H9 (cell line): Measurements from ENCODE around the gene FBXO2. TPM values are rescaled to one million over a fixed set of nuclear protein-coding genes. Genes with fewer than 3 reads are reported as not detected.

Experiments
- DNase-seq: peaks from one replicate; pipeline ENCODE4 v3.0.0-alpha.2; 2017
- H2AFZ ChIP-seq: one replicate; pipeline ENCODE4 v1.6.1; 2013; ENCODE audit warnings: mild to moderate bottlenecking, low read length, control low read depth, moderate library complexity
- H2AK5ac ChIP-seq: 2 replicates; pipeline ENCODE4 v1.6.1; 2013; ENCODE audit warnings: low read length, control low read depth, mixed read lengths; ENCODE audit not compliant: insufficient read length
- H2BK120ac ChIP-seq: one replicate; pipeline ENCODE4 v1.6.1; 2013; ENCODE audit warnings: low read depth, mild to moderate bottlenecking, low read length, control low read depth, inconsistent platforms; ENCODE audit not compliant: poor library complexity, severe bottlenecking
- H2BK12ac ChIP-seq: 2 replicates; pipeline ENCODE4 v1.6.1; 2013; ENCODE audit warnings: low read length, control low read depth, mixed read lengths, low read depth; ENCODE audit not compliant: insufficient read length
- H2BK15ac ChIP-seq: 2 replicates; pipeline ENCODE4 v1.6.1; 2013; ENCODE audit warnings: low read depth, low read length, control low read depth
- H2BK20ac ChIP-seq: one replicate; pipeline ENCODE4 v1.6.1; 2013; ENCODE audit warnings: low read depth, mild to moderate bottlenecking, low read length, control low read depth, inconsistent platforms; ENCODE audit not compliant: poor library complexity, severe bottlenecking
- H2BK5ac ChIP-seq: 2 replicates; pipeline ENCODE4 v1.6.1; 2013; ENCODE audit warnings: low read length, control low read depth, mixed read lengths; ENCODE audit not compliant: insufficient read length
- H3K14ac ChIP-seq: 2 replicates; pipeline ENCODE4 v1.6.1; 2013; ENCODE audit warnings: low read length, control low read depth; ENCODE audit not compliant: insufficient read depth
- H3K18ac ChIP-seq: 2 replicates; pipeline ENCODE4 v1.6.1; 2013; ENCODE audit warnings: low read depth, mild to moderate bottlenecking, mixed read lengths, low read length, control low read depth; ENCODE audit not compliant: insufficient read length
- H3K23ac ChIP-seq: 2 replicates; pipeline ENCODE4 v1.6.1; 2013; ENCODE audit warnings: low read length, control low read depth, mixed read lengths, low read depth; ENCODE audit not compliant: insufficient read length
- H3K23me2 ChIP-seq: 2 replicates; pipeline ENCODE4 v1.6.1; 2013; ENCODE audit warnings: low read depth, mild to moderate bottlenecking, mixed read lengths, low read length, control low read depth; ENCODE audit not compliant: insufficient read length, poor library complexity, severe bottlenecking
- H3K27ac ChIP-seq: 2 replicates; pipeline ENCODE4 v1.5.1; 2013; ENCODE audit warnings: low read length, control low read depth, mixed read lengths, low read depth; ENCODE audit not compliant: insufficient read length
- H3K27me3 ChIP-seq: 2 replicates; pipeline ENCODE4 v1.6.1; 2013; ENCODE audit warnings: low read length, control low read depth, inconsistent platforms; ENCODE audit not compliant: insufficient read depth
- H3K4ac ChIP-seq: 2 replicates; pipeline ENCODE4 v1.6.1; 2013; ENCODE audit warnings: low read depth, mild to moderate bottlenecking, control low read depth, inconsistent platforms, low read length, moderate library complexity
- H3K4me1 ChIP-seq: 2 replicates; pipeline ENCODE4 v1.6.1; 2013; ENCODE audit warnings: low read length, control low read depth, inconsistent platforms; ENCODE audit not compliant: insufficient read depth
- H3K4me2 ChIP-seq: 2 replicates; pipeline ENCODE4 v1.6.1; 2013; ENCODE audit warnings: low read length, control low read depth, mixed read lengths; ENCODE audit not compliant: insufficient read length, insufficient read depth
- H3K56ac ChIP-seq: 2 replicates; pipeline ENCODE4 v1.6.1; 2013; ENCODE audit warnings: low read depth, mild to moderate bottlenecking, mixed read lengths, low read length, control low read depth; ENCODE audit not compliant: insufficient read length
- H3K79me1 ChIP-seq: 2 replicates; pipeline ENCODE4 v1.6.1; 2013; ENCODE audit warnings: low read depth, mild to moderate bottlenecking, moderate library complexity, low read length, control low read depth, inconsistent platforms; ENCODE audit not compliant: insufficient read depth, poor library complexity, severe bottlenecking
- H3K79me2 ChIP-seq: 2 replicates; pipeline ENCODE4 v1.6.1; 2013; ENCODE audit warnings: low read length, control low read depth, inconsistent platforms; ENCODE audit not compliant: insufficient read depth
- H3K9ac ChIP-seq: 2 replicates; pipeline ENCODE4 v1.6.1; 2013; ENCODE audit warnings: low read length, control low read depth, mixed read lengths; ENCODE audit not compliant: insufficient read length; ENCODE audit errors: extremely low read depth
- H3K9me3 ChIP-seq: one replicate; pipeline ENCODE4 v1.6.1; 2013; ENCODE audit warnings: low read depth, low read length, inconsistent platforms; ENCODE audit not compliant: control insufficient read depth
- H3T11ph ChIP-seq: one replicate; pipeline ENCODE4 v1.6.1; 2013; ENCODE audit warnings: mild to moderate bottlenecking, low read length, control low read depth, inconsistent platforms
- H4K20me1 ChIP-seq: one replicate; pipeline ENCODE4 v1.6.1; 2013; ENCODE audit not compliant: control insufficient read depth, insufficient read length, insufficient read depth
- H4K5ac ChIP-seq: 2 replicates; pipeline ENCODE4 v1.6.1; 2013; ENCODE audit warnings: low read depth, mild to moderate bottlenecking, mixed read lengths, low read length, control low read depth; ENCODE audit not compliant: insufficient read length
- H4K8ac ChIP-seq: replicated peaks from 2 replicates; pipeline ENCODE4 v1.6.1; 2013; ENCODE audit warnings: low read length, control low read depth, mixed read lengths, low read depth; ENCODE audit not compliant: insufficient read length
- H4K91ac ChIP-seq: 2 replicates; pipeline ENCODE4 v1.6.1; 2013; ENCODE audit warnings: low read depth, mild to moderate bottlenecking, moderate library complexity, mixed read lengths, low read length, control low read depth; ENCODE audit not compliant: insufficient read length
- H3K27ac Mint-ChIP-seq, 3 experiments: 2 replicates in 2 of 3; 3 replicates in 1 of 3; pipeline ENCODE4 v1.8.0; 2020 to 2021; ENCODE audit warnings: mixed read lengths in 3 of 3, mild to moderate bottlenecking in 1 of 3, moderate library complexity in 1 of 3
- H3K27me3 Mint-ChIP-seq: 2 replicates; pipeline ENCODE4 v1.8.0; 2021; ENCODE audit warnings: low read depth, mild to moderate bottlenecking, moderate library complexity, mixed read lengths
- H3K36me3 Mint-ChIP-seq, 3 experiments: 2 replicates in 2 of 3; 3 replicates in 1 of 3; pipeline ENCODE4 v1.8.0; 2020 to 2021; ENCODE audit warnings: low read depth in 3 of 3, mixed read lengths in 3 of 3; ENCODE audit not compliant: insufficient read depth in 1 of 3
- H3K4me1 Mint-ChIP-seq, 2 experiments: 2 replicates each; pipeline ENCODE4 v1.8.0; 2020; ENCODE audit warnings: mixed read lengths in 2 of 2
- H3K4me3 Mint-ChIP-seq, 2 experiments: 2 replicates in 1 of 2; 3 replicates in 1 of 2; pipeline ENCODE4 v1.8.0; 2020 to 2021; ENCODE audit warnings: mild to moderate bottlenecking in 2 of 2, mixed read lengths in 2 of 2, moderate library complexity in 1 of 2
- H3K9me3 Mint-ChIP-seq, 2 experiments: 2 replicates in 1 of 2; 3 replicates in 1 of 2; pipeline ENCODE4 v1.8.0; 2020; ENCODE audit warnings: mild to moderate bottlenecking in 2 of 2, mixed read lengths in 2 of 2, moderate library complexity in 1 of 2
- WGBS: extraction: QIAGEN DNeasy Blood & Tissue Kit; methylation state at CpG from one replicate; pipeline ENCODE4 v1.1.7; 2013; ENCODE audit warnings: missing lambda C conversion rate, low lambda C conversion rate, mixed read lengths; ENCODE audit not compliant: insufficient read length; ENCODE audit errors: extremely low coverage; 5-methylcytosine and 5-hydroxymethylcytosine counted together
- total RNA-seq: library from RNA; stranded (reverse); gene quantifications from 2 replicates; pipeline ENCODE4 v1.2.1, GENCODE V29; 2021
- TF ChIP-seq, protein P1 (sequence below): fragments of 200-600 bp; sonication (generic); conservative IDR thresholded peaks from 3 replicates; pipeline ENCODE4 v1.8.0; 2021; ENCODE audit warnings: antibody characterized with exemption, mild to moderate bottlenecking

The FBXO2 gene
- total RNA-seq, 1 experiment from 2014 or later, result 28.9 TPM

DNA sequence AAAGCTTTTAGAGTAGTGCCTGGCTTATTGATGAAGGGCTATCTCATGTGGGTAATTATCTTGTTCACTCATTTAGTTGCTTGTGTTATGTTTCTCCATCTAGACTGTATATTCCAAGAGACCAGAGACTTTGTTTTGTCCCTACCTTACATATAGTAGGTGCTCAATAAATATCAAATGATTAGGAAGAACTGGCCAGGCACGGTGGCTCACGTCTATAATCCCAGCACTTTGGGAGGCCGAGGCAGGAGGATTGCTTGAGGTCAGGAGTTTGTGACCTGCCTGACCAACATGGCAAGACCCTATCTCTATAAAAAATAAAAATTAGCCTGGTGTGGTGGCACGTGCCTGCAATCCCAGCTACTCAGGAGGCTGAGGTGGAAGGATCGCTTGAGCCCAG lies 9.0 kb downstream of the FBXO2 start:
- Mint-ChIP-seq H3K4me3 (no peak overlapping the region), H3K36me3 (no peaks in the 10 kb centered on the region), H3K9me3 (no peaks in the 10 kb centered on the region; a peak in 1 of 5 replicates), H3K27me3 (peaks cover 17% of the 10 kb centered on the region), H3K4me1 (peaks cover 4 to 10% of the 10 kb centered on the region in 2 experiments; a peak in 3 of 4 replicates), H3K27ac (no peak overlapping the region)
- Histone ChIP-seq H3K79me1 (no peaks in the 10 kb centered on the region), H4K91ac (no peak overlapping the region), H3K27ac (no peak overlapping the region), H3K18ac (no peak overlapping the region), H2AK5ac (no peak overlapping the region), H3K56ac (no peak overlapping the region), H2BK20ac (no peak overlapping the region), H3K27me3 (no peaks in the 10 kb centered on the region), H3K4ac (no peak overlapping the region), H3K14ac (no peak overlapping the region), H2AFZ (no peak overlapping the region), H3K9me3 (no peaks in the 10 kb centered on the region), H2BK5ac (no peak overlapping the region), H4K8ac (no peak overlapping the region), H3K79me2 (no peaks in the 10 kb centered on the region), H3K9ac (no peak overlapping the region), H3K23ac (no peak overlapping the region), H4K5ac (no peak overlapping the region), H3K4me1 (no peaks in the 10 kb centered on the region), H2BK12ac (no peak overlapping the region), H3K23me2 (no peaks in the 10 kb centered on the region), H3K4me2 (no peak overlapping the region), H2BK120ac (no peak overlapping the region), H2BK15ac (no peak overlapping the region), H3T11ph (no peak overlapping the region), H4K20me1 (no peaks in the 10 kb centered on the region)
- WGBS, result no CpG with 5 or more reads among the region's 5 CpGs
- no peak for DNase-seq
- TF ChIP-seq, protein P1, sequence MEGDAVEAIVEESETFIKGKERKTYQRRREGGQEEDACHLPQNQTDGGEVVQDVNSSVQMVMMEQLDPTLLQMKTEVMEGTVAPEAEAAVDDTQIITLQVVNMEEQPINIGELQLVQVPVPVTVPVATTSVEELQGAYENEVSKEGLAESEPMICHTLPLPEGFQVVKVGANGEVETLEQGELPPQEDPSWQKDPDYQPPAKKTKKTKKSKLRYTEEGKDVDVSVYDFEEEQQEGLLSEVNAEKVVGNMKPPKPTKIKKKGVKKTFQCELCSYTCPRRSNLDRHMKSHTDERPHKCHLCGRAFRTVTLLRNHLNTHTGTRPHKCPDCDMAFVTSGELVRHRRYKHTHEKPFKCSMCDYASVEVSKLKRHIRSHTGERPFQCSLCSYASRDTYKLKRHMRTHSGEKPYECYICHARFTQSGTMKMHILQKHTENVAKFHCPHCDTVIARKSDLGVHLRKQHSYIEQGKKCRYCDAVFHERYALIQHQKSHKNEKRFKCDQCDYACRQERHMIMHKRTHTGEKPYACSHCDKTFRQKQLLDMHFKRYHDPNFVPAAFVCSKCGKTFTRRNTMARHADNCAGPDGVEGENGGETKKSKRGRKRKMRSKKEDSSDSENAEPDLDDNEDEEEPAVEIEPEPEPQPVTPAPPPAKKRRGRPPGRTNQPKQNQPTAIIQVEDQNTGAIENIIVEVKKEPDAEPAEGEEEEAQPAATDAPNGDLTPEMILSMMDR, result no peak
